H1 (cell line): Measurements from ENCODE around the gene LRRC14B. TPM values are rescaled to one million over a fixed set of nuclear protein-coding genes. Genes with fewer than 3 reads are reported as not detected.

Experiments
- CTCF ChIA-PET: fragments of 300-600 bp; sonication (Branson Sonifier 250); formaldehyde crosslinking; loops from one replicate; lab custom pipeline; 2021; ENCODE audit not compliant: partially characterized antibody; lab: Charles Lee
- POLR2A ChIA-PET: fragments of 300-600 bp; sonication (Branson Sonifier 250); formaldehyde crosslinking; loops from one replicate; lab custom pipeline; 2021; ENCODE audit warnings: inconsistent platforms; ENCODE audit not compliant: partially characterized antibody; lab: Charles Lee
- DNase-seq, 2 experiments: peaks; one replicate each; pipeline versions ENCODE4 v3.0.0 to v3.0.0-alpha.2; 2010 to 2022; ENCODE audit warnings: low spot score in 2 of 2, low read depth in 1 of 2, mixed read lengths in 1 of 2
- FAIRE-seq: peaks from 2 replicates; lab custom pipeline; 2011; peaks lifted over from hg19 to GRCh38; lab: Jason Lieb, UNC
- H2AFZ ChIP-seq: 2 replicates; pipeline ENCODE4 v1.8.1; 2012; ENCODE audit warnings: low read length, inconsistent platforms
- H2AK5ac ChIP-seq: 2 replicates; pipeline ENCODE4 v1.6.1; 2013; ENCODE audit warnings: low read depth, low read length
- H2BK120ac ChIP-seq: replicated peaks from 2 replicates; pipeline ENCODE3; 2013; ENCODE audit warnings: low read depth, low read length, inconsistent platforms
- H2BK12ac ChIP-seq: 2 replicates; pipeline ENCODE4 v1.6.1; 2013; ENCODE audit warnings: low read depth, low read length
- H2BK15ac ChIP-seq: 2 replicates; pipeline ENCODE4 v1.6.1; 2013; ENCODE audit warnings: low read length
- H2BK20ac ChIP-seq: 2 replicates; pipeline ENCODE4 v1.6.1; 2013; ENCODE audit warnings: low read length
- H2BK5ac ChIP-seq: 2 replicates; pipeline ENCODE4 v1.6.1; 2013; ENCODE audit warnings: low read depth, low read length
- H3K14ac ChIP-seq: 2 replicates; pipeline ENCODE4 v1.6.1; 2013; ENCODE audit warnings: inconsistent platforms; ENCODE audit not compliant: insufficient read length
- H3K18ac ChIP-seq: 2 replicates; pipeline ENCODE4 v1.6.1; 2013; ENCODE audit warnings: low read length; ENCODE audit errors: extremely low read depth
- H3K23ac ChIP-seq: 2 replicates; pipeline ENCODE4 v1.6.1; 2013; ENCODE audit warnings: inconsistent platforms; ENCODE audit not compliant: insufficient read length
- H3K23me2 ChIP-seq: 2 replicates; pipeline ENCODE4 v1.6.1; 2013; ENCODE audit warnings: low read depth, low read length
- H3K27ac ChIP-seq: 2 replicates; pipeline ENCODE4 v1.6.1; 2011; ENCODE audit warnings: low read depth, low read length, inconsistent platforms
- H3K27me3 ChIP-seq, 4 experiments: replicated peaks in 1 of 4; 1 replicate in 1 of 4; 2 replicates in 3 of 4; pipeline versions ENCODE4 v1.6.1 to v1.8.1; 2011 to 2013; ENCODE audit warnings: low read length in 3 of 4, mild to moderate bottlenecking in 3 of 4, inconsistent platforms in 2 of 4, mixed read lengths in 2 of 4, moderate library complexity in 1 of 4; ENCODE audit not compliant: control insufficient read depth in 3 of 4, insufficient read depth in 3 of 4; ENCODE audit errors: extremely low read depth in 1 of 4
- H3K36me3 ChIP-seq, 4 experiments: 2 replicates each; pipeline versions ENCODE4 v1.6.1 to v1.8.1; 2011 to 2013; ENCODE audit warnings: mild to moderate bottlenecking in 4 of 4, low read length in 3 of 4, moderate library complexity in 2 of 4, control low read depth in 1 of 4, inconsistent platforms in 1 of 4; ENCODE audit not compliant: insufficient read depth in 4 of 4, control insufficient read depth in 2 of 4
- H3K4ac ChIP-seq: replicated peaks from 2 replicates; pipeline ENCODE3; 2013; ENCODE audit warnings: low read length, low read depth, mixed read lengths, inconsistent platforms; ENCODE audit not compliant: insufficient read length
- H3K4me1 ChIP-seq, 4 experiments: replicated peaks in 1 of 4; 1 replicate in 1 of 4; 2 replicates in 3 of 4; pipeline versions ENCODE4 v1.6.1 to v1.8.1; 2011 to 2013; ENCODE audit warnings: low read length in 3 of 4, inconsistent platforms in 2 of 4, mixed read lengths in 1 of 4; ENCODE audit not compliant: insufficient read depth in 4 of 4, control insufficient read depth in 3 of 4
- H3K4me2 ChIP-seq, 2 experiments: 2 replicates each; pipeline versions ENCODE4 v1.6.1 to v1.8.1; 2011 to 2013; ENCODE audit warnings: low read depth in 2 of 2, low read length in 2 of 2, control low read depth in 1 of 2, inconsistent platforms in 1 of 2, mild to moderate bottlenecking in 1 of 2; ENCODE audit not compliant: insufficient read depth in 1 of 2
- H3K4me3 ChIP-seq, 4 experiments: fragments of 200-600, 300-600 bp in 1 of 4; sonication (generic), shearing (Covaris generic), sonication (Bioruptor Twin) in 1 of 4; 2 replicates each; pipeline versions ENCODE4 v1.5.1 to v1.8.1; 2011 to 2016; ENCODE audit warnings: low read length in 4 of 4, low read depth in 3 of 4, control low read depth in 2 of 4, inconsistent platforms in 2 of 4, mild to moderate bottlenecking in 2 of 4, mixed read lengths in 1 of 4, moderate library complexity in 1 of 4; ENCODE audit not compliant: insufficient read depth in 2 of 4; ENCODE audit errors: extremely low read depth in 1 of 4
- H3K56ac ChIP-seq: replicated peaks from 2 replicates; pipeline ENCODE3; 2013; ENCODE audit warnings: low read depth, mild to moderate bottlenecking, mixed read lengths, low read length, inconsistent platforms; ENCODE audit not compliant: insufficient read length
- H3K79me1 ChIP-seq: 2 replicates; pipeline ENCODE4 v1.6.1; 2013; ENCODE audit warnings: low read depth, low read length, control low read depth
- H3K79me2 ChIP-seq, 2 experiments: 2 replicates each; pipeline versions ENCODE4 v1.6.1 to v1.8.1; 2012 to 2013; ENCODE audit warnings: low read length in 2 of 2, mild to moderate bottlenecking in 2 of 2, inconsistent platforms in 1 of 2; ENCODE audit not compliant: insufficient read depth in 2 of 2, control insufficient read depth in 1 of 2
- H3K9ac ChIP-seq, 4 experiments: replicated peaks in 1 of 4; 1 replicate in 1 of 4; 2 replicates in 3 of 4; pipeline versions ENCODE4 v1.6.1 to v1.8.1; 2011 to 2013; ENCODE audit warnings: low read depth in 3 of 4, low read length in 3 of 4, control low read depth in 2 of 4, mild to moderate bottlenecking in 2 of 4, moderate library complexity in 2 of 4, inconsistent platforms in 1 of 4; ENCODE audit errors: extremely low read depth in 1 of 4
- H3K9me3 ChIP-seq, 2 experiments: 2 replicates each; pipeline versions ENCODE4 v1.6.1 to v1.8.1; 2012 to 2013; ENCODE audit warnings: mild to moderate bottlenecking in 2 of 2, moderate library complexity in 2 of 2, control low read depth in 1 of 2, inconsistent platforms in 1 of 2, low read depth in 1 of 2, low read length in 1 of 2, mixed read lengths in 1 of 2; ENCODE audit not compliant: insufficient read depth in 2 of 2
- H4K20me1 ChIP-seq, 2 experiments: replicated peaks in 1 of 2; 2 replicates each; pipeline versions ENCODE3 to v1.8.1; 2011 to 2013; ENCODE audit warnings: inconsistent platforms in 2 of 2, low read length in 2 of 2, mild to moderate bottlenecking in 1 of 2; ENCODE audit not compliant: insufficient read depth in 2 of 2, control insufficient read depth in 1 of 2
- H4K5ac ChIP-seq: 2 replicates; pipeline ENCODE4 v1.6.1; 2013; ENCODE audit warnings: low read length, low read depth, mixed read lengths, inconsistent platforms; ENCODE audit not compliant: insufficient read length
- H4K8ac ChIP-seq: 2 replicates; pipeline ENCODE4 v1.8.0; 2013; ENCODE audit warnings: mild to moderate bottlenecking, moderate library complexity, low read length, inconsistent platforms; ENCODE audit not compliant: insufficient read depth; ENCODE audit errors: extremely low read depth
- H4K91ac ChIP-seq: replicated peaks from 2 replicates; pipeline ENCODE3; 2013; ENCODE audit warnings: low read length, mixed read lengths, inconsistent platforms; ENCODE audit not compliant: insufficient read length
- BACH1 ChIP-seq: IDR thresholded peaks from 2 replicates; pipeline ENCODE4 v1.6.1; 2012; ENCODE audit warnings: low read length, improper control_type of control experiment
- CBX8 ChIP-seq: fragments of 300-800, 300-1000 bp; sonication (generic); IDR thresholded peaks from 2 replicates; pipeline ENCODE4 v1.7.1; 2016; ENCODE audit warnings: low read depth, low read length, borderline replicate concordance
- CHD1 ChIP-seq: IDR thresholded peaks from 2 replicates; pipeline ENCODE4 v1.6.1; 2012; ENCODE audit warnings: low read depth, low read length, improper control_type of control experiment
- CREB1 ChIP-seq: IDR thresholded peaks from 2 replicates; pipeline ENCODE4 v1.6.1; 2012; ENCODE audit warnings: inconsistent platforms
- EP300 ChIP-seq, 2 experiments: IDR thresholded peaks; 1 replicate in 1 of 2; 2 replicates in 1 of 2; pipeline ENCODE4 v1.6.1; 2011 to 2012; ENCODE audit warnings: low read depth in 2 of 2, low read length in 2 of 2, mild to moderate bottlenecking in 2 of 2, borderline replicate concordance in 1 of 2, inconsistent platforms in 1 of 2, moderate library complexity in 1 of 2
- FOSL1 ChIP-seq: IDR thresholded peaks from 2 replicates; pipeline ENCODE4 v1.6.1; 2011; ENCODE audit warnings: mild to moderate bottlenecking, low read depth, low read length, moderate library complexity; ENCODE audit not compliant: insufficient read depth
- GABPA ChIP-seq: IDR thresholded peaks from 2 replicates; pipeline ENCODE4 v1.6.1; 2011; ENCODE audit warnings: mild to moderate bottlenecking, low read length, moderate library complexity, borderline replicate concordance; ENCODE audit not compliant: insufficient read depth
- GTF2F1 ChIP-seq: IDR thresholded peaks from 2 replicates; pipeline ENCODE4 v1.6.1; 2012; ENCODE audit warnings: low read depth, low read length, improper control_type of control experiment, borderline replicate concordance
- MAFK ChIP-seq: IDR thresholded peaks from 2 replicates; pipeline ENCODE4 v1.6.1; 2012; ENCODE audit warnings: low read depth, mild to moderate bottlenecking, improper control_type of control experiment, low read length
- NANOG ChIP-seq: IDR thresholded peaks from 2 replicates; pipeline ENCODE4 v1.6.1; 2011; ENCODE audit warnings: low read length, low read depth, mild to moderate bottlenecking, inconsistent platforms; ENCODE audit not compliant: insufficient read depth, poor library complexity, severe bottlenecking
- POLR2A ChIP-seq, 2 experiments: IDR thresholded peaks; 1 replicate in 1 of 2; 2 replicates in 1 of 2; pipeline ENCODE4 v1.6.1; 2011; ENCODE audit warnings: low read depth in 2 of 2, low read length in 2 of 2, mild to moderate bottlenecking in 2 of 2; ENCODE audit errors: control extremely low read depth in 1 of 2
- SIX5 ChIP-seq: IDR thresholded peaks from 2 replicates; pipeline ENCODE4 v1.6.1; 2011; ENCODE audit warnings: mild to moderate bottlenecking, low read depth, low read length
- TBP ChIP-seq: IDR thresholded peaks from 2 replicates; pipeline ENCODE4 v1.6.1; 2011; ENCODE audit warnings: low read depth, low read length, improper control_type of control experiment
- YY1 ChIP-seq: IDR thresholded peaks from 2 replicates; pipeline ENCODE4 v1.6.1; 2011; ENCODE audit warnings: low read depth, mild to moderate bottlenecking, low read length
- WGBS, 2 experiments: shearing (Covaris generic) in 1 of 2; methylation state at CpG; one replicate each; pipeline versions ENCODE4 v1.1.6 to v1.1.7; 2013 to 2015; ENCODE audit warnings: low lambda C conversion rate in 2 of 2, mixed read lengths in 2 of 2, inconsistent platforms in 1 of 2, low coverage in 1 of 2, missing lambda C conversion rate in 1 of 2; ENCODE audit not compliant: insufficient replicate concordance in 2 of 2, insufficient coverage in 1 of 2, insufficient read length in 1 of 2; ENCODE audit errors: extremely low coverage in 1 of 2, missing lambda C conversion rate in 1 of 2; 5-methylcytosine and 5-hydroxymethylcytosine counted together
- polyA plus RNA-seq, 7 experiments: library from polyadenylated mRNA; depleted of rRNA in 3 of 7; stranded (reverse) in 5 of 7; unstranded in 2 of 7; fragments of >200 nt in 5 of 7; fragments of 200-250 nt in 2 of 7; gene quantifications; 1 replicate in 5 of 7; 2 replicates in 1 of 7; 4 replicates in 1 of 7; pipeline versions ENCODE4 v1.2.1 to v1.2.3, GENCODE V29; 2011 to 2013; ENCODE audit warnings: missing spikeins in 2 of 7, mixed read lengths in 2 of 7
- total RNA-seq: library from RNA; stranded (reverse); fragmentation: NEBNext Ultra II Directional; extraction: Animal tissue kit (Norgen Biotek cat#: 25700); gene quantifications from 2 replicates; pipeline ENCODE4 v1.2.1, GENCODE V29; 2021

Gene LRRC14B
- total and polyA plus RNA-seq, 2 of the 8 experiments (the other 6 are each of a cell fraction or from before 2014, with no cell fraction given), result not detected

DNA sequence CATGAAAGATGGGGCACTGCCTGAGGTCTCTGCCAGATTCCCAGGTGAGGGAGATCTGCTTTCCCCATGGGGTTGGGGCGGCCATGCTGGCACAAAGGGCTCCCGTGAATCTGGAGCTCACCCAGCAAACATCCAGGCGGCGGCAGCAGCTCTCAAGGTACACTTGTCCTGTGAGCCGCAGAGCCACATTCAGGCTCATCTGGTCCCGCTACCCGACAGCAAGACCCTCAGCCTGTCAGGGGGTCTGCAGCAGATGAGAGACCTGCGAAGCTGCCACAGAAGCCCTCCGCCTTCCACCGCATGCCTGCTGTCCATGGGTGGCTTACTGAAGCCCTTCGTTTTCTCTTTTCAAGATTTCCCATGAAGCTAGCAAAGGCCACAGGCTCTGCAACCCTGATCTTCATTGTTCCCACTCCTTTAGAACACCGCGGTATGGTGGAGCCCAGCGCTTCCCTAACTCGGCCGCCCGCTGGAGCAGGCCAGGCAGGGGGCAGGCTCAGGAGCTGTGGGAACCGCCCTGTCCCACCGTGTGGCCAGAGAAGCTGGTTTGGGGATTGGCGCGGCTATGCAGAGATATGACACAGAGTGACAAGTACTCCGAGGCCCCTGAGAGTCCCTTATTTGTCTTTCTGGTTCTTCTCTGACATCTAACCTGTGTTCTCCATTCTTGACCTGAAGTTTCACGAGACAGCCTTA is 8.8 kb downstream of the LRRC14B start:
- H3K27me3 ChIP-seq, result no peaks in the 10 kb centered on the region
- H3K23ac ChIP-seq, result no peak overlapping the region
- H4K91ac ChIP-seq, result no peak overlapping the region
- peaks cover 3 to 13% of the 10 kb centered on the region in 2 experiments for H4K20me1 ChIP-seq
- no peak overlapping the region for H2BK5ac ChIP-seq
- H2BK15ac ChIP-seq, result no peak overlapping the region
- TF ChIP-seq GTF2F1 (no peak), EP300 (IDR thresholded peaks at IDR 0.05; ENCODE audit: borderline replicate concordance in 1 of 2, low read depth in 2 of 2, low read length in 2 of 2) (no peak), SIX5 (no peak), POLR2A (IDR thresholded peaks at IDR 0.05; ENCODE audit: control extremely low read depth in 1 of 2, low read depth in 2 of 2, low read length in 2 of 2) (no peak), BACH1 (no peak), CREB1 (no peak), GABPA (no peak), TBP (no peak), CBX8 (no peak), MAFK (no peak), NANOG (no peak), FOSL1 (no peak), CHD1 (no peak), YY1 (no peak)
- H3K4me2 ChIP-seq, result no peak overlapping the region
- H3K36me3 ChIP-seq, result peaks cover 0 to 10% (median 7%) of the 10 kb centered on the region in 4 experiments; a peak in 6 of 8 replicates
- ChIA-PET CTCF (interaction anchor here (0.6 to 2.4 kb wide), 4 partner anchors 12 to 159 kb away, joined by 3 to 18 read pairs (median 4); no protein-coding TSS in a partner anchor), POLR2A (interaction anchor here (0.5 to 0.7 kb wide), 3 partner anchors 17 to 146 kb away, joined by 3 read pairs; no protein-coding TSS in a partner anchor)
- H3K23me2 ChIP-seq, result no peaks in the 10 kb centered on the region
- no peaks in the 10 kb centered on the region for H3K9me3 ChIP-seq
- H3K18ac ChIP-seq, result no peak overlapping the region
- no peaks in the 10 kb centered on the region; the same call in 1 of the 2 replicates for H3K79me1 ChIP-seq
- no peaks in the 10 kb centered on the region for H3K4me1 ChIP-seq
- H3K9ac ChIP-seq, result no peak overlapping the region
- H2AFZ ChIP-seq, result no peak overlapping the region
- H2BK120ac ChIP-seq, result no peak overlapping the region
- H3K27ac ChIP-seq, result no peak overlapping the region
- no peak overlapping the region for H3K56ac ChIP-seq
- DNase-seq (no peak), FAIRE-seq (no peak)
- H3K14ac ChIP-seq, result no peak overlapping the region
- no peaks in the 10 kb centered on the region; a peak in 1 of 4 replicates for H3K79me2 ChIP-seq
- no peak overlapping the region; the same call in 1 of the 2 replicates for H4K8ac ChIP-seq
- no peak overlapping the region for H2BK20ac ChIP-seq
- H2AK5ac ChIP-seq, result no peak overlapping the region
- H2BK12ac ChIP-seq, result no peak overlapping the region
- 93% methylated on average over 21 of the region's 23 CpGs; no CpG with 5 or more reads in 1 of the 2 experiments for WGBS, 2 experiments
- H4K5ac ChIP-seq, result no peak overlapping the region
- H3K4ac ChIP-seq, result no peak overlapping the region
- no peak overlapping the region for H3K4me3 ChIP-seq
